ENCODE data around the gene ELMO1. TPM values are rescaled to one million over a fixed set of nuclear protein-coding genes. Genes with fewer than 3 reads are reported as not detected.

The ELMO1 gene
- polyA plus RNA-seq, 1 experiment = not detected

- DNase-seq (ENCODE audit: low read depth, low spot score) = no peak
- no peak overlapping the region for H3K4me3 ChIP-seq (ENCODE audit: low read depth, low read length)
- ChIA-PET POLR2A (no interaction called here), CTCF (no interaction called here)
- TF ChIP-seq, protein P1, sequence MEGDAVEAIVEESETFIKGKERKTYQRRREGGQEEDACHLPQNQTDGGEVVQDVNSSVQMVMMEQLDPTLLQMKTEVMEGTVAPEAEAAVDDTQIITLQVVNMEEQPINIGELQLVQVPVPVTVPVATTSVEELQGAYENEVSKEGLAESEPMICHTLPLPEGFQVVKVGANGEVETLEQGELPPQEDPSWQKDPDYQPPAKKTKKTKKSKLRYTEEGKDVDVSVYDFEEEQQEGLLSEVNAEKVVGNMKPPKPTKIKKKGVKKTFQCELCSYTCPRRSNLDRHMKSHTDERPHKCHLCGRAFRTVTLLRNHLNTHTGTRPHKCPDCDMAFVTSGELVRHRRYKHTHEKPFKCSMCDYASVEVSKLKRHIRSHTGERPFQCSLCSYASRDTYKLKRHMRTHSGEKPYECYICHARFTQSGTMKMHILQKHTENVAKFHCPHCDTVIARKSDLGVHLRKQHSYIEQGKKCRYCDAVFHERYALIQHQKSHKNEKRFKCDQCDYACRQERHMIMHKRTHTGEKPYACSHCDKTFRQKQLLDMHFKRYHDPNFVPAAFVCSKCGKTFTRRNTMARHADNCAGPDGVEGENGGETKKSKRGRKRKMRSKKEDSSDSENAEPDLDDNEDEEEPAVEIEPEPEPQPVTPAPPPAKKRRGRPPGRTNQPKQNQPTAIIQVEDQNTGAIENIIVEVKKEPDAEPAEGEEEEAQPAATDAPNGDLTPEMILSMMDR (IDR thresholded peaks at IDR 0.05; ENCODE audit: low read depth, low read length) = no peak
- no peaks in the 10 kb centered on the region for H3K27me3 ChIP-seq (ENCODE audit: control insufficient read depth, insufficient read depth, low read length)
- H3K9me3 ChIP-seq (ENCODE audit: control insufficient read depth, insufficient read depth, low read length) = peaks cover 15% of the 10 kb centered on the region
- H3K27ac ChIP-seq (ENCODE audit: low read depth, low read length) = no peak overlapping the region
Measured at GRCh38 chr7:37410305-37411229, 38.1 kb downstream of the ELMO1 start.

DNA sequence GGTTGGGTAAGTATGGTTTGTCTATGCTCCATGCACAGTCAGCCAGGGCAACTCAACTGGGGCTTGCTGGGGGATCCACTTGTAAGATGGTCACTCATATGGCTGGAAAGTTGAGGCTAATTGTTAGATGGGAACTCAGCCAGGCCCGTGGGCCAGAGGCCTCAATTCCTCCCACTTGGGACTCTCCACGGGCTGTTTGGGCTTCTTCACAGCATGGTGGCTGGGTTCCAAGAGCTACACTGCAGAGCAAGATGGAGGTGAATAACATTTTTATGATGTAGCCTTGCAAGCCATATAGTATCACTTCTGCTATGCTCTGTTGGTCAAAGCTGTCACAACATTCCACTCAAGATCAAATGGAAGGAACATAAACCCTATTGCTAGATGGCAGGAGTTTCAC is 39.2 kb downstream of the ELMO1 start:
- ChIA-PET POLR2A (no interaction called here), CTCF (no interaction called here)
- H3K27ac ChIP-seq (ENCODE audit: low read depth, low read length) = no peak overlapping the region
- H3K27me3 ChIP-seq (ENCODE audit: control insufficient read depth, insufficient read depth, low read length) = no peaks in the 10 kb centered on the region
- no peak for DNase-seq (ENCODE audit: low read depth, low spot score)
- TF ChIP-seq, protein P1 (IDR thresholded peaks at IDR 0.05; ENCODE audit: low read depth, low read length) = no peak
- peaks cover 18% of the 10 kb centered on the region for H3K9me3 ChIP-seq (ENCODE audit: control insufficient read depth, insufficient read depth, low read length)
- H3K4me3 ChIP-seq (ENCODE audit: low read depth, low read length) = no peak overlapping the region

- H3K9me3 ChIP-seq (ENCODE audit: control insufficient read depth, insufficient read depth, low read length) = peaks cover 20% of the 10 kb centered on the region
- ChIA-PET POLR2A (no interaction called here), CTCF (no interaction called here)
- H3K27me3 ChIP-seq (ENCODE audit: control insufficient read depth, insufficient read depth, low read length) = no peaks in the 10 kb centered on the region
- TF ChIP-seq, protein P1 (IDR thresholded peaks at IDR 0.05; ENCODE audit: low read depth, low read length) = no peak
- H3K4me3 ChIP-seq (ENCODE audit: low read depth, low read length) = no peak overlapping the region
- DNase-seq (ENCODE audit: low read depth, low spot score) = no peak
- H3K27ac ChIP-seq (ENCODE audit: low read depth, low read length) = no peak overlapping the region
Measured at GRCh38 chr7:37408291-37409228, 40.1 kb downstream of the ELMO1 start.

GRCh38 chr7:37405603-37406122 is 43.0 kb downstream of the ELMO1 start:
- Histone ChIP-seq H3K27me3 (ENCODE audit: control insufficient read depth, insufficient read depth, low read length) (no peaks in the 10 kb centered on the region), H3K27ac (ENCODE audit: low read depth, low read length) (no peak overlapping the region), H3K9me3 (ENCODE audit: control insufficient read depth, insufficient read depth, low read length) (peaks cover 21% of the 10 kb centered on the region), H3K4me3 (ENCODE audit: low read depth, low read length) (no peak overlapping the region)
- ChIA-PET POLR2A (no interaction called here), CTCF (no interaction called here)
- DNase-seq (ENCODE audit: low read depth, low spot score) = no peak
- TF ChIP-seq, protein P1 (IDR thresholded peaks at IDR 0.05; ENCODE audit: low read depth, low read length) = no peak
